Endothelial cell of umbilical vein (primary cell): ENCODE data around the gene SLC25A27. TPM values are rescaled to one million over a fixed set of nuclear protein-coding genes. Genes with fewer than 3 reads are reported as not detected.

ENCODE experiments used
- BruUV-seq: library from RNA; stranded (reverse); fragments of 400-500 nt; replicated peaks from 2 replicates; lab custom pipeline; 2021; lab: Mats Ljungman, UMichigan
- CTCF ChIA-PET: fragments of 300-600, 350-600 bp; sonication (Branson Sonifier 250); formaldehyde crosslinking; loops from one replicate; lab custom pipeline; 2021; ENCODE audit warnings: antibody characterized with exemption, inconsistent platforms; lab: Charles Lee
- POLR2A ChIA-PET: fragments of 300-600, 350-600 bp; sonication (Branson Sonifier 250); formaldehyde crosslinking; loops from one replicate; lab custom pipeline; 2021; ENCODE audit warnings: antibody characterized with exemption, inconsistent platforms; lab: Charles Lee
- DNase-seq: peaks from one replicate; pipeline ENCODE4 v3.0.0-alpha.2; 2011; ENCODE audit warnings: low read depth, low spot score
- FAIRE-seq: peaks from 2 replicates; lab custom pipeline; 2011; peaks lifted over from hg19 to GRCh38; lab: Jason Lieb, UNC
- H2AFZ ChIP-seq: 2 replicates; pipeline ENCODE4 v1.6.0; 2012; ENCODE audit warnings: low read depth, low read length, control low read depth, inconsistent platforms
- H3K27ac ChIP-seq: 2 replicates; pipeline ENCODE4 v1.5.1; 2011; ENCODE audit warnings: low read depth, mild to moderate bottlenecking, control low read depth, low read length, moderate library complexity; ENCODE audit not compliant: insufficient read depth
- H3K27me3 ChIP-seq, 2 experiments: 2 replicates each; pipeline versions ENCODE4 v1.6.0 to v1.6.1; 2011; ENCODE audit warnings: low read length in 2 of 2, mixed read lengths in 1 of 2; ENCODE audit not compliant: control insufficient read depth in 2 of 2, insufficient read depth in 2 of 2
- H3K36me3 ChIP-seq, 2 experiments: 2 replicates in 1 of 2; 3 replicates in 1 of 2; pipeline ENCODE4 v1.5.1; 2011; ENCODE audit warnings: low read length in 2 of 2, mild to moderate bottlenecking in 1 of 2, moderate library complexity in 1 of 2; ENCODE audit not compliant: control insufficient read depth in 2 of 2, insufficient read depth in 2 of 2; ENCODE audit errors: extremely low read depth in 1 of 2
- H3K4me1 ChIP-seq: 3 replicates; pipeline ENCODE4 v1.5.1; 2011; ENCODE audit warnings: mild to moderate bottlenecking, low read length; ENCODE audit not compliant: control insufficient read depth, insufficient read depth; ENCODE audit errors: extremely low read depth
- H3K4me2 ChIP-seq: 2 replicates; pipeline ENCODE4 v1.6.1; 2011; ENCODE audit warnings: low read length, control low read depth, mixed read lengths; ENCODE audit not compliant: insufficient read depth
- H3K4me3 ChIP-seq, 3 experiments: fragments of 200-600 bp in 1 of 3; sonication (generic), shearing (Covaris generic) in 1 of 3; replicated peaks in 1 of 3; 2 replicates each; pipeline ENCODE4 v1.5.1; 2011 to 2016; ENCODE audit warnings: control low read depth in 3 of 3, low read length in 3 of 3, mild to moderate bottlenecking in 2 of 3, inconsistent platforms in 1 of 3, low read depth in 1 of 3, moderate library complexity in 1 of 3; ENCODE audit not compliant: insufficient read depth in 1 of 3
- H3K79me2 ChIP-seq: 2 replicates; pipeline ENCODE4 v1.6.0; 2012; ENCODE audit warnings: low read length, inconsistent platforms; ENCODE audit not compliant: control insufficient read depth, insufficient read depth
- H3K9ac ChIP-seq: replicated peaks from 2 replicates; pipeline ENCODE3; 2011; ENCODE audit warnings: low read length, control low read depth; ENCODE audit not compliant: insufficient read depth; ENCODE audit errors: extremely low read depth
- H3K9me1 ChIP-seq: replicated peaks from 3 replicates; pipeline ENCODE4 v1.6.0; 2011; ENCODE audit warnings: mild to moderate bottlenecking, low read length; ENCODE audit not compliant: control insufficient read depth, insufficient read depth; ENCODE audit errors: extremely low read depth
- H3K9me3 ChIP-seq: replicated peaks from 2 replicates; pipeline ENCODE4 v1.5.1; 2012; ENCODE audit warnings: low read length, inconsistent platforms; ENCODE audit not compliant: control insufficient read depth, insufficient read depth
- H4K20me1 ChIP-seq: replicated peaks from 2 replicates; pipeline ENCODE3; 2011; ENCODE audit warnings: mild to moderate bottlenecking, low read length; ENCODE audit not compliant: control insufficient read depth, insufficient read depth; ENCODE audit errors: extremely low read depth
- CTCF ChIP-seq, 2 donors: IDR thresholded peaks; 1 replicate in 1 of 2; 2 replicates in 1 of 2; pipeline ENCODE4 v1.5.1; 2011; ENCODE audit warnings: low read length in 2 of 2, mild to moderate bottlenecking in 2 of 2, moderate library complexity in 2 of 2, control low read depth in 1 of 2, inconsistent platforms in 1 of 2, low read depth in 1 of 2; ENCODE audit not compliant: insufficient read depth in 1 of 2; ENCODE audit errors: extremely low read depth in 1 of 2
- EZH2 ChIP-seq: IDR thresholded peaks from 2 replicates; pipeline ENCODE4 v1.6.1; 2012; ENCODE audit warnings: borderline replicate concordance, low read depth, mild to moderate bottlenecking, moderate library complexity, low read length, inconsistent platforms; ENCODE audit not compliant: severe bottlenecking
- FOS ChIP-seq: IDR thresholded peaks from 2 replicates; pipeline ENCODE4 v1.6.1; 2011; ENCODE audit warnings: mild to moderate bottlenecking, low read length, moderate library complexity, borderline replicate concordance; ENCODE audit not compliant: insufficient read depth
- GATA2 ChIP-seq: IDR thresholded peaks from 2 replicates; pipeline ENCODE4 v1.7.0; 2011; ENCODE audit warnings: low read depth, mild to moderate bottlenecking, moderate library complexity, mixed read lengths, low read length; ENCODE audit not compliant: insufficient read length, insufficient read depth
- JUN ChIP-seq: IDR thresholded peaks from 2 replicates; pipeline ENCODE4 v1.6.1; 2011; ENCODE audit warnings: borderline replicate concordance, low read depth; ENCODE audit not compliant: insufficient read length, insufficient read depth
- MAX ChIP-seq: IDR thresholded peaks from 2 replicates; pipeline ENCODE4 v1.6.1; 2011; ENCODE audit not compliant: insufficient read depth, insufficient read length
- MYC ChIP-seq: IDR thresholded peaks from one replicate; pipeline ENCODE4 v1.6.1; 2011; ENCODE audit warnings: mild to moderate bottlenecking, low read depth, low read length
- POLR2A ChIP-seq: IDR thresholded peaks from 2 replicates; pipeline ENCODE4 v1.6.1; 2012; ENCODE audit warnings: low read depth, mild to moderate bottlenecking, control low read depth, low read length
- POLR2AphosphoS5 ChIP-seq: IDR thresholded peaks from 2 replicates; pipeline ENCODE4 v1.6.1; 2012; ENCODE audit warnings: low read depth, mild to moderate bottlenecking, control low read depth, low read length, moderate library complexity; ENCODE audit not compliant: insufficient read depth
- dilution Hi-C: fragments of 300-500 bp; cut with MboI; formaldehyde crosslinking; loops from one replicate; pipeline ENCODE4 v1.15.0; 2019; ENCODE audit warnings: low sequenced_read_pairs; ENCODE audit not compliant: extremely low pct_ligation_motif_present
- intact Hi-C: fragments of 100-400 bp; cut with micrococcal nuclease; formaldehyde crosslinking; loops from one replicate; pipeline ENCODE4 v1.10.0; 2022
- polyA plus RNA-seq, 4 experiments: library from polyadenylated mRNA; depleted of rRNA in 3 of 4; stranded (reverse) in 3 of 4; unstranded in 1 of 4; fragments of >200 nt; gene quantifications; 2 replicates each; pipeline versions ENCODE4 v1.2.1 to v1.2.3, GENCODE V29; 2011 to 2012; ENCODE audit warnings: missing spikeins in 1 of 4
- total RNA-seq: library from RNA; stranded (reverse); gene quantifications from 2 replicates; pipeline ENCODE4 v1.2.3, GENCODE V29; 2021

The SLC25A27 gene
- total and polyA plus RNA-seq, 2 donors (not counting 3 experiments of a cell fraction or from before 2014, with no cell fraction given), result 3.3 to 4.0 TPM

GRCh38 chr6:46688966-46689335 lies 36.2 kb downstream of the SLC25A27 start:
- Histone ChIP-seq H3K27me3 (peaks cover 0 to 3% of the 10 kb centered on the region in 2 experiments), H3K4me3 (no peak overlapping the region), H3K79me2 (no peaks in the 10 kb centered on the region), H3K4me1 (no peaks in the 10 kb centered on the region), H2AFZ (no peak overlapping the region), H3K9me3 (no peaks in the 10 kb centered on the region), H3K27ac (no peak overlapping the region), H4K20me1 (no peaks in the 10 kb centered on the region), H3K4me2 (no peak overlapping the region), H3K9ac (no peak overlapping the region), H3K36me3 (no peaks in the 10 kb centered on the region), H3K9me1 (no peaks in the 10 kb centered on the region)
- ChIA-PET POLR2A (no interaction called here), CTCF (no interaction called here)
- FAIRE-seq (no peak), DNase-seq (no peak)
- no TSS peak for BruUV-seq
- TF ChIP-seq CTCF (IDR thresholded peaks at IDR 0.05; ENCODE audit: extremely low read depth in 1 of 2, insufficient read depth in 1 of 2, low read depth in 1 of 2, low read length in 2 of 2), result no peak
- TF ChIP-seq EZH2, result no peak
- TF ChIP-seq FOS, result no peak
- no peak for TF ChIP-seq MAX
- TF ChIP-seq POLR2A, result no peak
- TF ChIP-seq JUN, result no peak
- no peak for TF ChIP-seq GATA2
- TF ChIP-seq MYC, result no peak
- no peak for TF ChIP-seq POLR2AphosphoS5
- dilution Hi-C loops, result no loop called here
- intact Hi-C loops, result no loop called here
